ENCODE data around the gene ZNF483.
"Not testable (repeated sequence)": the region's sequence is repeated elsewhere in the genome, so short reads cannot be mapped to it uniquely, and the experiment has no call there.

ZNF483 gene

DNA sequence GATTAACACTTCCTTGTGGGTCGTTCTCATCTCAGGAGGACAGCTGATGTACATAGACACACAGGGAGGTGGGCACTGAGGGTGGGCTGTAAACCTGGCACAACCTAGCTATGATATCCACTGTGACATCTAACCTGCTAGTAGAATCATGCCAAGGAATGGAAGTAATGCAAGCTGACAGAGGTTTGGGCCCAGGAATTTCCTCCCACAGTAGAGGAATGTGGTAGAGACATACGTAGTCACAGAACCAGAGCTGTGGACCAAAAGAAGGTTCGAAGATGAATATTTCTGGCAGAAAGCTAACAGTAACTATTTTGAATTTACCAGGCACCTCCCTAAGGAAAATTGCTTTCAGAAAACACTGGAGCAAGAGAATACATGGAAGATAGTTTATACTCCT is 90.9 kb downstream of the ZNF483 start:
- DNase-seq = no peak

DNA sequence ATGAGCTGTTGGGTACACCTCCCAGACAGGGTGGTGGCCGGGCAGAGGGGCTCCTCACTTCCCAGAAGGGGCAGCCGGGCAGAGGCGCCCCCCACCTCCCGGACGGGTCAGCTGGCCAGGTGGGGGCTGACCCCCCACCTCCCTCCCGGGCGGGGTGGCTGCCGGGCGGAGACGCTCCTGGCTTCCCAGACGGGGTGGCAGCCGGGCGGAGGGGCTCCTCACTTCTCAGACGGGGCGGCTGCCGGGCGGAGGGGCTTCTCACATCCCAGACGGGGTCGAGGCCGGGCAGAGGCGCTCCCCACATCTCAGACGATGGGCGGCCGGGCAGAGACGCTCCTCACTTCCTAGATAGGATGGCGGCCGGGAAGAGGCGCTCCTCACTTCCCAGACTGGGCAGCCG is 92.4 kb downstream of the ZNF483 start:
- DNase-seq = not testable (repeated sequence)

DNA sequence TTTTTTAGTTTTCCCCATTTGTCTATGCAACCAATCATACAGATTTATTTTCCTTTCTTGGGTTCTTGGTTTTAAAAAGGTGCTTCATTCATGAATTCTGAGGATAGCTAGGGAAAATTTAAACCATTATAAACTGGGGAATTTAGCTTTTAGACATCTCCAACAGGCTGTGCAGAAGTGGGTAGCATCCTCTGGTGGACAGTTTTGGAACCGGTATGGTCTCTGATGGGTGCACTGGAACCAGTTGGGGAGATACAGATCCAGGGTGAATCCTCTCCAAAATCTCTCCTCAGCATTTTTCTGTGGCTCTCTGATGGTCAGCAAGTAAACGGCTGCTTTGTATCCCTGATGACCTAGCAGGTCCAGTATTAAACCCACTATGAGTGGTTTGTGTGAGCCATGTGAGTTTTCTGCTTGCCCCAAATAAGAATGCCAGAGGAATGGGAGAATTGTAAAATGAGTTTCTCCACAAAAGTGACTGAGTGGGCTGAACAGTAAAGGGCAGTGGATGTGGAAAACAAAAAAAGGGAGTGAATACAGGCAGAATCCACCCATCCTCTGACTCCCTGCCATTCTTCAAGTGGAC is 97.0 kb downstream of the ZNF483 start:
- peak; percentile 31 for DNase-seq

DNA sequence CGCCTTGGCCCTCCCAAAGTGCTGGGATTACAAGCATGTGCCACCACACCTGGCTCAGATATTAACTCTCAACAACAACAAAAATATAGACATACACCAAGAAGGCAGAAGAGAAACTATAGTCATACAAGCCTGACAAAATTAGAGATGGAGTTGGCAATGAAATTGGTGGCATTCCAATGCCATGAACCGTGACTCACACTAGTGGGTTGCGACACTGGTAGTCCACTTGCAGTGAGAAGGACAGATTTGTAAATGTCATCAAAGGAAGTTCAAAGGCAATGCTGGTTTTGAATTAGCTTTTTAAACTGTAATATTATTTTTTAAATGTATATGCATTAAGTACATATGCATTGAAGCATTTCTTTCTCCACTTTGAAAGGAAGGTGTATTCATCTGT is 97.6 kb downstream of the ZNF483 start:
- no peak for DNase-seq

Data from CD4-positive, alpha-beta T cell treated with Interleukin-17A for 1 hour (primary cell).